ENCODE measurements around the gene LILRB5.
"Not testable (repeated sequence)": the region's sequence is repeated elsewhere in the genome, so short reads cannot be mapped to it uniquely, and the experiment has no call there.

- TF ChIP-seq CTCF (conservative IDR thresholded peaks at IDR 0.05; ENCODE audit: low read depth, low read length); EZH2 (IDR thresholded peaks at IDR 0.05; ENCODE audit: low read length, unreplicated experiment): not testable (repeated sequence)
Measured at GRCh38 chr19:54274516-54274915, 17.4 kb upstream of the LILRB5 start.
